C4-2B (cell line): Measurements from ENCODE around the gene TLN1.

Source experiments
- ZFX ChIP-seq: fragments of 450-650 bp; IDR thresholded peaks from 2 replicates; pipeline ENCODE4 v1.6.1; 2017
- TF ChIP-seq, protein P1 (sequence below): fragments of 450-650 bp; conservative IDR thresholded peaks from 2 replicates; pipeline ENCODE4 v1.5.1; 2017; ENCODE audit warnings: mild to moderate bottlenecking

DNA sequence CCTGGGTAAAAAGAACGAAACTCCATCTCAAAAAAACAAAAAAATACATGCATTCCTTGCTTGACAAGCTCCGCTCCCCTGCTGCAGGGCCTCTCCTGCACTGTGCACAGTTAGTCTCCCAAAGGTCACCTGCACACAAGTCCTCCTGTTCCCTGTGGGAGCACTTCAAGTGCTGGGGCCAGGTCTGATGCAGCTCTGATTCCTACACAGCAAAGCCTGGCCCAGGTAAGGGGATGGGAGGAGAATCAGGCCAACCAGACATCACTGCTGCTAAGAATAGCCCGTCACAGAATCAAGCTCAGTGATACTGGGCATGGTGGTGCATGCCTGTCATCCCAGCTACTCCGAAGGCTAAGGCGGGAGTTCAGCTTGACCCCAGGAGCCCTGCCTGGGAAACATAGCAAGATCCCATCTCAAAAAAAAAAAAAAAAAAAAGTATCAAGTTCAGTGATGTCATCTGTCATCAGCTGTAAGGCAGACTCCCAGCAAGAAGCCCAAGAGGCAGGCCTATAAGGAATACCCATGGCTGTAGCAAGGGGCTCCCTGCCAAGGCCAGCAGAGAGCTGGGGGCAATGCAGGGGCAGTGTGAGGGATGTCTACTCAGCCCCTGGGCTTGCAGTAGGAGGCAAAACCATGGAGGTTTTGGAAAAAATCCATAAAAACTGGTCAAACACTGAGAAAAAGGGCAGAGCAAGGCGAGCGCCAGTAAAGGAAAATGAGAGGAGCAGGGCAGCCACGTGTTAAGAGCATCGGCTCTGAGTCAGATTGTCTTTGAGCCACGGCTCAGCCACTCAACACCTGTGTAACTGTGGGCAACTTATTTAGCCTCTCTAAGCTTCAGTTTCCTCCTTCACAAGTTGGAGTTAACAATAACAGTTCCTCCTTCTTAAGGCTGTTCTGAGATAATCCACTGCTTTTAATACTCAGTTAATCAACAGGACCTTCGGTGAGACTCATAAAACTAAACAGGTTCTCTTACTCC lies 45.5 kb downstream of the TLN1 start:
- TF ChIP-seq, protein P1, sequence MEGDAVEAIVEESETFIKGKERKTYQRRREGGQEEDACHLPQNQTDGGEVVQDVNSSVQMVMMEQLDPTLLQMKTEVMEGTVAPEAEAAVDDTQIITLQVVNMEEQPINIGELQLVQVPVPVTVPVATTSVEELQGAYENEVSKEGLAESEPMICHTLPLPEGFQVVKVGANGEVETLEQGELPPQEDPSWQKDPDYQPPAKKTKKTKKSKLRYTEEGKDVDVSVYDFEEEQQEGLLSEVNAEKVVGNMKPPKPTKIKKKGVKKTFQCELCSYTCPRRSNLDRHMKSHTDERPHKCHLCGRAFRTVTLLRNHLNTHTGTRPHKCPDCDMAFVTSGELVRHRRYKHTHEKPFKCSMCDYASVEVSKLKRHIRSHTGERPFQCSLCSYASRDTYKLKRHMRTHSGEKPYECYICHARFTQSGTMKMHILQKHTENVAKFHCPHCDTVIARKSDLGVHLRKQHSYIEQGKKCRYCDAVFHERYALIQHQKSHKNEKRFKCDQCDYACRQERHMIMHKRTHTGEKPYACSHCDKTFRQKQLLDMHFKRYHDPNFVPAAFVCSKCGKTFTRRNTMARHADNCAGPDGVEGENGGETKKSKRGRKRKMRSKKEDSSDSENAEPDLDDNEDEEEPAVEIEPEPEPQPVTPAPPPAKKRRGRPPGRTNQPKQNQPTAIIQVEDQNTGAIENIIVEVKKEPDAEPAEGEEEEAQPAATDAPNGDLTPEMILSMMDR, result no peak
- no peak for TF ChIP-seq ZFX
